AG04450 (cell line): ENCODE measurements around the gene MCM3AP. TPM values are rescaled to one million over a fixed set of nuclear protein-coding genes. Genes with fewer than 3 reads are reported as not detected.

ENCODE experiments used
- CTCF ChIA-PET: fragments of 300-600, 350-600 bp; formaldehyde crosslinking; extraction: SDS; loops from one replicate; lab custom pipeline; 2022; ENCODE audit warnings: antibody characterized with exemption, inconsistent platforms; lab: Charles Lee
- POLR2A ChIA-PET: fragments of 350-600 bp; formaldehyde crosslinking; extraction: SDS; loops from one replicate; lab custom pipeline; 2021; ENCODE audit warnings: antibody characterized with exemption, inconsistent platforms; lab: Yijun Ruan, JAX
- DNase-seq: peaks from one replicate; pipeline ENCODE4 v3.0.0-alpha.2; 2011; ENCODE audit warnings: low read depth, low spot score
- H3K27ac ChIP-seq: one replicate; pipeline ENCODE4 v1.5.1; 2012; ENCODE audit warnings: low read depth, low read length, control low read depth
- H3K27me3 ChIP-seq: one replicate; pipeline ENCODE4 v1.6.0; 2012; ENCODE audit warnings: low read length; ENCODE audit not compliant: control insufficient read depth, insufficient read depth
- H3K4me3 ChIP-seq: 2 replicates; pipeline ENCODE4 v1.5.1; 2011; ENCODE audit warnings: mild to moderate bottlenecking, low read depth, low read length, control low read depth
- H3K9me3 ChIP-seq: 2 replicates; pipeline ENCODE4 v1.5.1; 2012; ENCODE audit warnings: low read length; ENCODE audit not compliant: control insufficient read depth, insufficient read depth
- CTCF ChIP-seq: IDR thresholded peaks from 2 replicates; pipeline ENCODE4 v1.5.1; 2011; ENCODE audit warnings: low read depth, low read length, control low read depth, inconsistent platforms
- polyA plus RNA-seq: library from polyadenylated mRNA; depleted of rRNA; stranded (reverse); fragments of >200 nt; gene quantifications from 2 replicates; pipeline ENCODE4 v1.2.3, GENCODE V29; 2011

The MCM3AP gene
- polyA plus RNA-seq, 1 experiment = 43.7 TPM

DNA sequence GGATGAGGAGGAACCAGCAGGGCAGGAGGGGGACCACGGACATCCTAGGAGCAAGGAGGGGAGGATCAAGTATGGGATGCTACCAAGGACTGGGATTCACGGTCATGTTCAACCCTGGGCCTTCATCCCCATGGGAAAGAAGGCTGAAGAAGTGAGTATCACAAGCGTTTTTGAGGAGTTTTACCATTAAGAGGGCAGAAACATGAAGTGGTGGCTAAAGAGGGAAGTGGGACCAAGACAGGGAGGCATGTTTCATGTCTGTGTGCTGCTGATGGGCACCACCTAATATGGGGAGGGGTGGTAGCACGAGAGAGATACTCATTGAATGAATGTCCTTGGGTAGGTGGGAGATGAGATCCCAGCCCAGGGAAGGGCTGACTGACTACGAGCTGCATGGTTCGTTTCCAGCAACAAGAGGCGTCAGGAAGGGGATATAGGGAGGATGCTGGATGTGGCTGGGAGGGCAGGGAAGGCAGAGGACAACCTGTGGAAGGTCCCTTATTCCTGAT, 45.5 kb downstream of the MCM3AP start:
- CTCF ChIA-PET = interaction anchor here (1.0 to 1.2 kb wide), 2 partner anchors 96 to 270 kb away, joined by 3 read pairs; no protein-coding TSS in a partner anchor
- Histone ChIP-seq H3K9me3 (no peaks in the 10 kb centered on the region), H3K4me3 (no peak overlapping the region), H3K27me3 (no peaks in the 10 kb centered on the region), H3K27ac (no peak overlapping the region)
- no peak for DNase-seq
- no peak for TF ChIP-seq CTCF
- POLR2A ChIA-PET = no interaction called here

DNA sequence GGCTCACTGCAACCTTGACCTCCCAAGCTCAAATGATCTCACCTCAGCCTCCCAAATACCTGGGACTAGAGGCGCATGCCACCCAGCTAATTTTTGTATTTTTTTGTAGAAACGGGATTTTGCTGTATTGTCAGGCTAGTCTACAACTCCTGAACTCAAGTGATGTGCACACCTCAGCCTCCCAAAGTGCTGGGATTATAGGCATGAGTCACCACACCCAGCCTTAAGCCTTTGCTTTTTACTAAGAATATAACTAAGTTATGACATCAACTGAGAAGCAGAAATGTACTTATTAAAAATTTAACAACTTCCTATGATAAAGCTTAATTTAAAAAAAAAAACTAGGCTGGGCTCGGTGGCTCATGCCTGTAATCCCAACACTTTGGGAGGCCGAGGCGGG, 47.9 kb downstream of the MCM3AP start:
- POLR2A ChIA-PET = no interaction called here
- no peak overlapping the region for H3K27ac ChIP-seq
- no peaks in the 10 kb centered on the region for H3K9me3 ChIP-seq
- TF ChIP-seq CTCF = no peak
- CTCF ChIA-PET = no interaction called here
- no peak overlapping the region for H3K4me3 ChIP-seq
- no peaks in the 10 kb centered on the region for H3K27me3 ChIP-seq
- DNase-seq = no peak

DNA sequence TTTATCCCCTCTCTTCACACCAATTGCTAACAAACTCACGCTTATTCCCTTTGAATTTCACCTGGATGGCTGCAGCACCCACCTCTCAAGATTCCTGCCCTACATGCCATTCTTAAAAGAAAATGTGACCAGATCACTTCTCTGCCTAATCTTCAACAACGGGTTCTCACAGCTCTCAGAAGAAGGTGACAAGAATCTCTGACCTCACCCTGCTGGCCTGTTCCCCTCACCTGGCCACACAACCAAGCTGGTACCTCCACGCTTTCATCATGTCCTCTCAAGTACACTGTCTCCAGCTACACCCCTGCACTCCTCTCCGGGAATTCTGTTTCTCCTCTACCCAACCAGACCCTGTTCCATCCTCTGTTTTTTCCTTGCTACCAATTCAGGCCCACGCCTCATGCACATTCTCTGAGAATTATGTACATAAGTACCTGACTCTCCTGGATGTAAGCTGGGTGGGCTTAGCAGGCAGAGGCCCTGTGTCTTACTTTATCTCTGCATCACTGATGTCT, 50.9 kb downstream of the MCM3AP start:
- ChIA-PET POLR2A (no interaction called here), CTCF (interaction anchor here (1.2 to 1.3 kb wide), 2 partner anchors 50 to 90 kb away, joined by 4 read pairs; partner anchors contain the start of gene MCM3AP)

GRCh38 chr21:46229923-46230260, 55.5 kb downstream of the MCM3AP start:
- ChIA-PET CTCF (interaction anchor here (0.6 to 1.5 kb wide), 3 partner anchors 77 to 130 kb away, joined by 3 read pairs; no protein-coding TSS in a partner anchor), POLR2A (no interaction called here)

More for the DNA sequence above, 50.9 kb downstream of the MCM3AP start:
- H3K4me3 ChIP-seq = no peak overlapping the region
- no peaks in the 10 kb centered on the region for H3K27me3 ChIP-seq
- DNase-seq = no peak
- no peaks in the 10 kb centered on the region; the same call in 1 of the 2 replicates for H3K9me3 ChIP-seq
- H3K27ac ChIP-seq = no peak overlapping the region
- no peak for TF ChIP-seq CTCF

More at GRCh38 chr21:46229923-46230260, 55.5 kb downstream of the MCM3AP start:
- Histone ChIP-seq H3K9me3 (no peaks in the 10 kb centered on the region; the same call in 1 of the 2 replicates), H3K27ac (no peak overlapping the region), H3K4me3 (peak overlapping the region; percentile 71), H3K27me3 (no peaks in the 10 kb centered on the region)
- no peak for DNase-seq
- TF ChIP-seq CTCF = no peak
